COR-L47 (cell line): ENCODE results near the gene NECTIN2.
A peak's percentile ranks its signal among the peaks of the same experiment; 100 is the strongest.
"Not testable (repeated sequence)": the region's sequence is repeated elsewhere in the genome, so short reads cannot be mapped to it uniquely, and the experiment has no call there.

Source experiments
- DNase-seq: peaks from one replicate; lab custom pipeline; 2025; lab: John Stamatoyannopoulos, UW

The NECTIN2 gene

DNA sequence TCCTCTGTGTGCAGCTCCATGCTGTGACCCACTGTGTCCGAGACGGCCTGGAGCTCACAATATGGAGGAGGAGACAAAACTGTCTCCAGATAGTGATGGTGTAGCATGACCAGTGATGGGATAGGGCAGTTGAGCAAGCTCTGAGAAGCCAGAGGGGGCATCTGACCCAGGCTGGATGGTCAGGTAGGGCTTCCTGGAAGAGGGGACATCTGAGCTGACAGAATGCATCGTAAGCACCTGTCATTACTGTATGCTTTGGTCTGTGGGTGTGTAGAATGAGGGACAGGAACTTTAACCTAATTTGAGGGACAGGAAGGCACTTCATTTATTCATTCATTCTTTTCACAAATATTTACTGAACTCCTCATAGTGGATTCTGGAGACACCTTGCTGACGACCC lies 38.5 kb downstream of the NECTIN2 start:
- DNase-seq = no peak

DNA sequence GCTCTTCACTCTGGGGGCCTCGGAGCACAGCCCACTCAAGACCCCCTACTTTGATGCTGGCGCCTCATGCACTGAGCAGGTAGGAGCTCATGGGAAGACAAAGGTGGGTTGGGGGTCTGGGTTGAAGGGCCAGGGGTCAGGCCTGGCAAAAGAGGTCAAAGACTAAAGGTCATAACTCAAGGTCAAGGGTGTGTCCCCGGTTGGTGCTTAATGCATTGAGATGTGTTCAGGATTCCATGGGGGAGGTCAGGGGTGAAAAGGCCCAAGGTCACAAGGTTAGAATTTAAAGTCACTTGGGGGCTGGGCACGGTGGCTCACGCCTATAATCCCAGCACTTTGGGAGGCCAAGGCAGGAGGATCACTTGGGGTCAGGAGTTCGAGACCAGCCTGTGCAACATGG lies 40.0 kb downstream of the NECTIN2 start:
- DNase-seq = no peak

DNA sequence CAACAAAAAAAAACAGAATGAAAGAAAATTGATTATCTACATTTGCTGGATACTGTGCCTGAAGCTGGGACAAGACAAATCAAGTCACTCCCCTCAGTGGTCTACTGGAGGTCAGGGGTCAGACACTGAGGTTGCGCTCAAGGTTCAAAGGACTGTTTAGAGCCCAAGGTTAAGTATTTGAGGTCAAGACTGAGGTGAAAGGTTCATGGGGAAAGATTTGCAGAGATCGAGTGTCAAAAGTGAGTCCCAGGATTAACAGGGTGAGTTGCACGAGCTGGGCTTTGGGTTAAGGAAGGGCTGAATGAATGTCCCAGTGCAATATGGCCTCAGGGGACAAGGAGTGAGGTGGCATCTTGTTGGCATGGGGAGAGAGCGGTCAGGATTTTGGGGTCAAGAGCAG lies 41.6 kb downstream of the NECTIN2 start:
- DNase-seq = no peak

DNA sequence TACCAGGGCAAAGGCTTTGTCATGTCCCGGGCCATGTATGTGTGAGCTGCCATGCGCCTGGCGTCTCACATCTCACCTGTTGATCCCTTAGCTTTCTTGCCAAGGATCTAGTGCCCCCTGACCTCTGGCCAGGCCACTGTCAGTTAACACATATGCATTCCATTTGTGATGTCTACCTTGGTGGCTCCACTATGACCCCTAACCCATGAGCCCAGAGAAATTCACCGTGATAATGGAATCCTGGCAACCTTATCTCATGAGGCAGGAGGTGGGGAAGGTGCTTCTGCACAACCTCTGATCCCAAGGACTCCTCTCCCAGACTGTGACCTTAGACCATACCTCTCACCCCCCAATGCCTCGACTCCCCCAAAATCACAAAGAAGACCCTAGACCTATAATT lies 42.2 kb downstream of the NECTIN2 start:
- DNase-seq = not testable (repeated sequence)

DNA sequence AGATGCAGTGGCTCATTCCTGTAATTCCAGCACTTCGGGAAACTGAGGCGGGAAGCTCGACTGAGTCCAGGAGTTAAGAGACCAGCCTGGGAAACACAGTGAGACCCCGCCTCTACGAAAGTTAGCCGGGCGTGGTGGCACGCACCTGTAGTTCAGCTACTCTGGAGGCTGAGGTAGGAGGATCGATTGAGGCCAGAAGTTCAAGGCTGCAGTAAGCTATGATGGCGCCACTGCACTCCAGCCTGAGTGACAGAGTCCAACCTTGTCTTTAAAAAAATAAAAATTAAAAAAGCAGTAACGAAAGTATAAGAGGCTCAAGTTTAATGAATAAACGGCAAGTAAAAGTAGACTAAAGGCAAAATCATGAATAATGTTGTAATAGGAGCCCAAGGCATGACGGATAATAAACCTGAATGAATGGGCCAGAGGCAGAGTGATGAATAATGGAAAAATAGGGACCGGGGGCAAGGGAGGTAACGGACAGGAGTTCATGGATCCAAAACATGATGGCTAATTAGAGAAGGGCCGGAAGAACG lies 43.8 kb downstream of the NECTIN2 start:
- DNase-seq = no peak

DNA sequence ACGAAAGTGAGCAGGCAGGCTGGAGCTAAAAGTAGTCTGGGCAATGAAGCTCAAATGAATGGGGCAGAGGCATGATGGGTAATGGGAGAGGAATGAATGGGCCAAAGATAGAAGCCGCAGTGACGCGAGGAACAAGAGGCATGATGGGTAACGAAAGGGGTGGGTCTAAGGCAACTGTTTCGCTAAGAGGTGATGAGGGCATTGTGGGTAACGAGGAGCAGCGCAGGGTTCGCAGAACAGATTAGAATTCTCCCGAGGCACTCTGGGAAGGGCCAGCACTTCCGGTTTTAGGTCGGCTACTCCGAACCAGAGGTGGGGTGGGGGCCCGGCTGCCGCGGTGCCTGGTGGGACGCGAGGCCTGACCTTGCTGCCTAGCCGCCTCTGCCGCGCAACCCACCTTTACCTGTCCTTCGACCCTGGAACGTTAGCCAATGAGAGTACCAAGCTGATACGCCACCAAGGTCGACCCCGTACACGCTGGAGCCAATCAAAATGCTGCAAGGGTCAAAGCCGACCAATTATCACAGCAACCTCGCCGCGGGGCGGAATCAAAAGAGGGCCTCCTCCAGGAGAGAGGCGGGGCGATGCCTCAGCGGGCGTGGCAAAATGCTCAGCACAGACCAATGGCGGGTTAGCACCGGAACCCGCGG lies 44.4 kb downstream of the NECTIN2 start:
- DNase-seq = peak; percentile 100

DNA sequence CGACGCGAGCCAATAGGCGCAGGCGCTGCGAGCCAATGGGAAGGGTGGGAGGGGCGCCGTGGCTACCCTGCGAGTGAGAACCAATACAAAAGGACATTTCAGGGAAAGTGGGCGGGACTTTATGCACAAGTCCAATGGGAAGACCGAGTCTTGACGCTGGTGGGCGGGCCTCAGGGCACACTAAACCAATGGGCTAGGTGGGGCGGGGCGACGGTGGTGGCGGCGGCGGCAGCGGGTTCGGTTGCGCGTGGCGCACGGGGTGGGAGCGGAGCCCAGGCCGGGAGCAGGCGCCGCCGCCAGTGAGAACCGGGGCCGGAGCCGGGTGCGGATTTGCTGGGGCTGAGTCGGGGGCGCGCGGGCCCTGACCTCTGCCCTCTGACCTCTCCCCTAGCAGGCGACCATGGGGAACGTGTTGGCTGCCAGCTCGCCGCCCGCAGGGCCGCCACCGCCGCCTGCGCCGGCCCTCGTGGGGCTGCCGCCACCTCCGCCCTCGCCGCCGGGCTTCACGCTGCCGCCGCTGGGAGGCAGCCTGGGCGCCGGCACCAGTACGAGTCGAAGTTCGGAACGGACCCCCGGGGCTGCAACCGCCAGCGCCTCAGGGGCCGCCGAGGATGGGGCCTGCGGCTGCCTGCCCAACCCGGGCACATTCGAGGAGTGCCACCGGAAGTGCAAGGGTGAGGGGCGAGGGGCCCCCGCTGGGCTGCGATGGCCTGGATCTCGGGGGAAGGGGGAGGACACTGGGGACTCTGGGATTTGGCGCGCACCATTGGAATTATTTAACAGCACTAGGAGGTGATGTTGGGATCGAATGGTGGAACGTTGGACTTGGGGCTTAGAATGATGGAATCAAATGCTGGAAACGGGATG lies 45.2 kb downstream of the NECTIN2 start, which contains the start of gene TOMM40:
TOMM40 (plus strand) TSS at position 239 of the 867 bp plus-strand sequence; CDS start at position 401, 162 bp downstream.
- DNase-seq = peak; percentile 100

DNA sequence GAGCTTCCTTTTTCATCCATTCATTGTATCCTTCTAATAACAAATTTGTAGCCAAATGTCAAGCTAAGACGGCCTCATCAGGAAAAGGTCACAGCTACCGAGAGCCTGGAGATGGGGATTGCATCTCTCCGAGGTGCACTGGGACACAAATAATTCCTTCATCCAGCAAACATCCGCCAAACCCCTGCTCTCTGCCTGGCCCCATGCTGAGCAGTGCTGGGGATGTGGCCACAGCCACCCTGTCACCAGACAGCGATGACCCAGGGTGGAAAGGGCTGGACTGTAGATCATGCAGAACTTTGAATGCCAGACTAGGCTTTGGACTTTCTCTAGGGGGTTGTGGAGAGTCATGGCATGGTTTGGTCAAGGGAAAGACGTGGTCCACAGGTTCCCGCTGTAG lies 46.8 kb downstream of the NECTIN2 start:
- DNase-seq = no peak

DNA sequence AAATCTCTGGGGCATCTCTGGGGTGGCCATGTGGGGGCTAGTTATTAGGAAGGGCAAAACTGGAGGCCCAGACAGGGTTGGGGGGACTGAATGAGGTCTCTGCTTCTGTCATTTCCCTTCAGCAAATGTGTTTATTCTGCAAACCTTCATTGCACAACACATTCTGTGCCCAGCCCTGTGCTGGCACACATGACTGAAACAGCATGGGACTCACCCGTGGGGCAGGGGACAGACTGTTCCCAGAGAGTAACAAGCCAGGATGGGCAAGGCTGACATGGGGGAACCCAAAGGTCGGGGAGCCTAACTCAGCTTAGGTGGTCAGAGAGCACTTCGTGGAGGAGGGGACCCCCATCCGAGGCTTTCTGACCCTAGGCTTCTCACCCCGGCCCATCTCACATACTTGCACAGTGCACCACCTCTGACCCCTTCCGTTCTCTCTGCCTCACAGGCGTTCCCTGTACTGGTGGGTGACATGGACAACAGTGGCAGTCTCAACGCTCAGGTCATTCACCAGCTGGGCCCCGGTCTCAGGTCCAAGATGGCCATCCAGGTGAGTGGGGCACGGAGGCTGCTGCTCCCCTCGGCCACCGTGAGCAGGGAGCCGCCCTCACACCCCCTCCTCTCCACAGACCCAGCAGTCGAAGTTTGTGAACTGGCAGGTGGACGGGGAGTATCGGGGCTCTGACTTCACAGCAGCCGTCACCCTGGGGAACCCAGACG lies 47.4 kb downstream of the NECTIN2 start:
- DNase-seq = no peak

DNA sequence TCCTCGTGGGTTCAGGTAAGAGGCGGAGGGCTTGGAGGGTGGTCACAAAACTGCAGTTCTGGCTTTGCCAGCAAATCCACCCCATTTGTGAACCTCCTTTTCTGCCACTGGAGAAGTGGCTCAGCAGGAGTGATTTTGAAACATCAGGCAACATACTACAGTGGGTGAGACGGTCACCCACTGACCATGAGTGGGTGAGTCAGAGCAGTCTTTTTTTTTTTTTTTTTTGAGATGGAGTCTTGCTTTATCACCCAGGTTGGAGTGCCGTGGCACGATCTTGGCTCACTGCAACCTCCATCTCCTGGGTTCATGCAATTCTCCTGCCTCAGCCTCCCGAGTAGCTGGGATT lies 47.9 kb downstream of the NECTIN2 start:
- no peak for DNase-seq

DNA sequence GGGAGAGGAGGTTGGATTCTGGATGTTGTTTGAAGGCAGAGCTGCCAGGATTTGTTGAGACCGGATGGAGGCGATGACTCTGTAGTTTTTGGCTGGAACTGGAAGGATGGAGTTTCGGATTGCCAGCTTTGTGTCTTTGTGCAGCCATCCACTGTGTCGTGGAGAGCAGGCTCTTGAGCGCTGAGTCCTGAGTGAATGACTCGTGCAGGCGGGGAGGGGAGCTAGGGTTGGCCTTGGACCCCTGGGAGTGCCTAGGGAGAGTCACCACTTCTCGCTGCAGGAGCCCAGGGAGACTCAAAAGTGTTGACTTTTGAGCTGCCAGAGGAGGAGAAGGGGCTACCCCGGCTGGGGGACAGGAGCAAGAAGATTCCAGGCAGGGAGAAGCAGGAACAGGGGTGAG lies 48.8 kb downstream of the NECTIN2 start:
- DNase-seq = no peak

DNA sequence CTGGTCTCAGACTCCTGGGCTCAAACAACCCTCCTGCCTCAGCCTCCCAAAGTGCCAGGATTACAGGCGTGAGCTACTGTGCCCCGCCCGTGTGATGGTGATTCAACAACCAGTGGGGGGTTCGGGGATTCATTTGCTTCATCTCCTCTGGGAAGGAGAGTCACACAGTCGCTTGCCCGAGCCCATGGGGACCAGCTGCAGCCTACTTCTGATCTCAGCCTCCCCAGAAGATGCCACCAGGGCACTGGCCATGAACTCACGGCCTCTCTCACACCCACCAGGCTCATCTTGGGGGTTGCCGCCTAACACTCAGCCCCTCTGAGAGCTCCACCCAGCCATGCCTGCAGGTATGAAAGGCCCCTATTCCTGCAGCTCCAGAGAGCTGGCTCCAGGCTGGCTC lies 51.7 kb downstream of the NECTIN2 start:
- no peak for DNase-seq

DNA sequence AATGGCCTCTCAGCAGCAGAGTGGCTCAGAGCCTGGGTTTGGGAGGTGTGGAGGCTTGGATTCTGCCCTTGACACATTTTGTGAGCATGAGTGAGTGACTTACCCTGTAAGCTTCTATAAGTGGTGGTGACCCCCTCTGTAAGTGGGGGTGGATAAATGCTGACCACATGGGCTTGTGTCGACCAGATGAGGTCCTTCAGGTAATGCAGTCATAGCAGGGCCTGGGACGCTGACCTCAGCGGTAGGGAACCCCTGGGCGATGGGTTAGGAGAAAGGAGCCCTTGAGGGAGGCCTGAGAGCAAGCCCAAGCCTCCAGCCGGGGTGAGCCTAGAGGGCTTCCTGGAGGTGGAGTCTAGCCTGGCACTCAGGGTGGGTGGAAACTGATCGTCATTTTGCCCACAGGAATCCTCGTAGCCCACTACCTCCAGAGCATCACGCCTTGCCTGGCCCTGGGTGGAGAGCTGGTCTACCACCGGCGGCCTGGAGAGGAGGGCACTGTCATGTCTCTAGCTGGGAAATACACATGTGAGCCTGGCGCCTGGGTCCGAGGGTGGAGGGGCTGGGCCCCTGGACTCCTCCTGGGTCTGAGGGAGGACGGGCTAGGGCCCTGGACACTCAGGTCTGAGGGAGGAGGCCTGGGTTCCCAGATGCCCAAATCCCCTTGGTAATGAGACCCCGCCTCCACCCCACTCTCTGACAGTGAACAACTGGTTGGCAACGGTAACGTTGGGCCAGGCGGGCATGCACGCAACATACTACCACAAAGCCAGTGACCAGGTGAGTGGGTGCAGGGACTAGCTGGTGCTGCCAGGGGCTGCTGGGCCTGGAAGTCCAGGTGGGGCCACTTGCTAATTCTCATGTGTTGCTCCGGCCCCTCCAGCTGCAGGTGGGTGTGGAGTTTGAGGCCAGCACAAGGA lies 54.5 kb downstream of the NECTIN2 start:
- no peak for DNase-seq

DNA sequence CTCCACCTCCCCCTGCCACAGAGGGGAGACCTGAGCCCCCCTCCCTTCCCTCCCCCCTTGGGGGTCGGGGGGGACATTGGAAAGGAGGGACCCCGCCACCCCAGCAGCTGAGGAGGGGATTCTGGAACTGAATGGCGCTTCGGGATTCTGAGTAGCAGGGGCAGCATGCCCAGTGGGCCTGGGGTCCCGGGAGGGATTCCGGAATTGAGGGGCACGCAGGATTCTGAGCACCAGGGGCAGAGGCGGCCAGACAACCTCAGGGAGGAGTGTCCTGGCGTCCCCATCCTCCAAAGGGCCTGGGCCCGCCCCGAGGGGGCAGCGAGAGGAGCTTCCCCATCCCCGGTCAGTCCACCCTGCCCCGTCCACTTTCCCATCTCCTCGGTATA lies 57.1 kb downstream of the NECTIN2 start:
- no peak for DNase-seq

DNA sequence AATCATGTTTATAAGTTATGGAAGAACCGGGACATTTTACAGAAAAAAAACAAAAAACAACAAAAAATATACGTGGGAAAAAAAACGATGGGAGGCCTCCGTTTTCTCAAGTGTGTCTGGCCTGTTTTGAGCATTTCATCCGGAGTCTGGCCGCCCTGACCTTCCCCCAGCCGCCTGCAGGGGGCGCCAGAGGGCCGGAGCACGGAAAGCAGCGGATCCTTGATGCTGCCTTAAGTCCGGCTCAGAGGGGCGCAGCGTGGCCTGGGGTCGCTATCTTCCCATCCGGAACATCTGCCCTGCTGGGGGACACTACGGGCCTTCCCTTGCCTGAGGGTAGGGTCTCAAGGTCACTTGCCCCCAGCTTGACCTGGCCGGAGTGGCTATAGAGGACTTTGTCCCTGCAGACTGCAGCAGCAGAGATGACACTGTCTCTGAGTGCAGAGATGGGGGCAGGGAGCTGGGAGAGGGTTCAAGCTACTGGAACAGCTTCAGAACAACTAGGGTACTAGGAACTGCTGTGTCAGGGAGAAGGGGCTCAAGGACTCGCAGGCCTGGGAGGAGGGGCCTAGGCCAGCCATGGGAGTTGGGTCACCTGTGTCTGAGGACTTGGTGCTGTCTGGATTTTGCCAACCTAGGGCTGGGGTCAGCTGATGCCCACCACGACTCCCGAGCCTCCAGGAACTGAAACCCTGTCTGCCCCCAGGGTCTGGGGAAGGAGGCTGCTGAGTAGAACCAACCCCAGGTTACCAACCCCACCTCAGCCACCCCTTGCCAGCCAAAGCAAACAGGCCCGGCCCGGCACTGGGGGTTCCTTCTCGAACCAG lies 57.7 kb downstream of the NECTIN2 start:
- no peak for DNase-seq

DNA sequence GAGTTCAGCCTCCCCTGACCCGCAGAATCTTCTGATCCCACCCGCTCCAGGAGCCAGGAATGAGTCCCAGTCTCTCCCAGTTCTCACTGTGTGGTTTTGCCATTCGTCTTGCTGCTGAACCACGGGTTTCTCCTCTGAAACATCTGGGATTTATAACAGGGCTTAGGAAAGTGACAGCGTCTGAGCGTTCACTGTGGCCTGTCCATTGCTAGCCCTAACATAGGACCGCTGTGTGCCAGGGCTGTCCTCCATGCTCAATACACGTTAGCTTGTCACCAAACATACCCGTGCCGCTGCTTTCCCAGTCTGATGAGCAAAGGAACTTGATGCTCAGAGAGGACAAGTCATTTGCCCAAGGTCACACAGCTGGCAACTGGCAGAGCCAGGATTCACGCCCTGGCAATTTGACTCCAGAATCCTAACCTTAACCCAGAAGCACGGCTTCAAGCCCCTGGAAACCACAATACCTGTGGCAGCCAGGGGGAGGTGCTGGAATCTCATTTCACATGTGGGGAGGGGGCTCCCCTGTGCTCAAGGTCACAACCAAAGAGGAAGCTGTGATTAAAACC lies 58.4 kb downstream of the NECTIN2 start:
- no peak for DNase-seq

DNA sequence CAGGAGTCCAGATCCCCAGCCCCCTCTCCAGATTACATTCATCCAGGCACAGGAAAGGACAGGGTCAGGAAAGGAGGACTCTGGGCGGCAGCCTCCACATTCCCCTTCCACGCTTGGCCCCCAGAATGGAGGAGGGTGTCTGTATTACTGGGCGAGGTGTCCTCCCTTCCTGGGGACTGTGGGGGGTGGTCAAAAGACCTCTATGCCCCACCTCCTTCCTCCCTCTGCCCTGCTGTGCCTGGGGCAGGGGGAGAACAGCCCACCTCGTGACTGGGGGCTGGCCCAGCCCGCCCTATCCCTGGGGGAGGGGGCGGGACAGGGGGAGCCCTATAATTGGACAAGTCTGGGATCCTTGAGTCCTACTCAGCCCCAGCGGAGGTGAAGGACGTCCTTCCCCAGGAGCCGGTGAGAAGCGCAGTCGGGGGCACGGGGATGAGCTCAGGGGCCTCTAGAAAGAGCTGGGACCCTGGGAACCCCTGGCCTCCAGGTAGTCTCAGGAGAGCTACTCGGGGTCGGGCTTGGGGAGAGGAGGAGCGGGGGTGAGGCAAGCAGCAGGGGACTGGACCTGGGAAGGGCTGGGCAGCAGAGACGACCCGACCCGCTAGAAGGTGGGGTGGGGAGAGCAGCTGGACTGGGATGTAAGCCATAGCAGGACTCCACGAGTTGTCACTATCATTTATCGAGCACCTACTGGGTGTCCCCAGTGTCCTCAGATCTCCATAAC lies 59.5 kb downstream of the NECTIN2 start, which contains the start of gene APOE:
APOE (plus strand) TSS at position 360 of the 724 bp plus-strand sequence. CDS start 829 bp downstream, outside the sequence.
- no peak for DNase-seq

DNA sequence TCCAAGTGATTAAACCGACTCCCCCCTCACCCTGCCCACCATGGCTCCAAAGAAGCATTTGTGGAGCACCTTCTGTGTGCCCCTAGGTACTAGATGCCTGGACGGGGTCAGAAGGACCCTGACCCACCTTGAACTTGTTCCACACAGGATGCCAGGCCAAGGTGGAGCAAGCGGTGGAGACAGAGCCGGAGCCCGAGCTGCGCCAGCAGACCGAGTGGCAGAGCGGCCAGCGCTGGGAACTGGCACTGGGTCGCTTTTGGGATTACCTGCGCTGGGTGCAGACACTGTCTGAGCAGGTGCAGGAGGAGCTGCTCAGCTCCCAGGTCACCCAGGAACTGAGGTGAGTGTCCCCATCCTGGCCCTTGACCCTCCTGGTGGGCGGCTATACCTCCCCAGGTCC lies 61.5 kb downstream of the NECTIN2 start:
- no peak for DNase-seq

DNA sequence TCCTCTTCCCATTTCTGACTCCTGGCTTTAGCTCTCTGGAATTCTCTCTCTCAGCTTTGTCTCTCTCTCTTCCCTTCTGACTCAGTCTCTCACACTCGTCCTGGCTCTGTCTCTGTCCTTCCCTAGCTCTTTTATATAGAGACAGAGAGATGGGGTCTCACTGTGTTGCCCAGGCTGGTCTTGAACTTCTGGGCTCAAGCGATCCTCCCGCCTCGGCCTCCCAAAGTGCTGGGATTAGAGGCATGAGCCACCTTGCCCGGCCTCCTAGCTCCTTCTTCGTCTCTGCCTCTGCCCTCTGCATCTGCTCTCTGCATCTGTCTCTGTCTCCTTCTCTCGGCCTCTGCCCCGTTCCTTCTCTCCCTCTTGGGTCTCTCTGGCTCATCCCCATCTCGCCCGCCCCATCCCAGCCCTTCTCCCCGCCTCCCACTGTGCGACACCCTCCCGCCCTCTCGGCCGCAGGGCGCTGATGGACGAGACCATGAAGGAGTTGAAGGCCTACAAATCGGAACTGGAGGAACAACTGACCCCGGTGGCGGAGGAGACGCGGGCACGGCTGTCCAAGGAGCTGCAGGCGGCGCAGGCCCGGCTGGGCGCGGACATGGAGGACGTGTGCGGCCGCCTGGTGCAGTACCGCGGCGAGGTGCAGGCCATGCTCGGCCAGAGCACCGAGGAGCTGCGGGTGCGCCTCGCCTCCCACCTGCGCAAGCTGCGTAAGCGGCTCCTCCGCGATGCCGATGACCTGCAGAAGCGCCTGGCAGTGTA lies 62.2 kb downstream of the NECTIN2 start:
- no peak for DNase-seq
